GM12878 (cell line): ENCODE results near the gene GMPPA. TPM values are rescaled to one million over a fixed set of nuclear protein-coding genes. Genes with fewer than 3 reads are reported as not detected.

ENCODE experiments used
- ATAC-seq: fragments of 200-7000 bp; cut with Tn5 transposase; 3 replicates; pipeline ENCODE4 v1.9.1; 2020; ENCODE audit warnings: mild to moderate bottlenecking, moderate library complexity
- BruUV-seq: library from RNA; stranded (reverse); fragments of 400-500 nt; replicated peaks from 2 replicates; lab custom pipeline; 2021; lab: Mats Ljungman, UMichigan
- CTCF ChIA-PET: fragments of 300-600 bp; sonication (Branson Sonifier 250); formaldehyde crosslinking; extraction: SDS; loops from one replicate; lab custom pipeline; 2021; ENCODE audit warnings: inconsistent platforms; lab: Yijun Ruan, JAX
- POLR2A ChIA-PET: fragments of 350-600 bp; formaldehyde crosslinking; extraction: SDS; loops from one replicate; lab custom pipeline; 2021; ENCODE audit warnings: inconsistent platforms; lab: Charles Lee
- RAD21 ChIA-PET: fragments of 300-600 bp; sonication (Branson Sonifier 250); formaldehyde crosslinking; loops from one replicate; lab custom pipeline; 2023; ENCODE audit warnings: antibody characterized with exemption; ENCODE audit not compliant: unreplicated experiment; lab: Charles Lee
- SMC1A ChIA-PET: fragments of 300-600 bp; sonication (Branson Sonifier 250); formaldehyde crosslinking; loops from one replicate; lab custom pipeline; 2023; ENCODE audit not compliant: unreplicated experiment, uncharacterized antibody; lab: Charles Lee
- DNase-seq: peaks from one replicate; pipeline ENCODE4 v3.0.0-alpha.2; 2011; ENCODE audit warnings: low read depth, low spot score
- FAIRE-seq: peaks from 3 replicates; lab custom pipeline; 2011; peaks lifted over from hg19 to GRCh38; lab: Jason Lieb, UNC
- H2AFZ ChIP-seq: 2 replicates; pipeline ENCODE4 v1.6.0; 2011; ENCODE audit warnings: low read depth, low read length, control low read depth; ENCODE audit not compliant: control insufficient read depth
- H3K27ac ChIP-seq: 2 replicates; pipeline ENCODE4 v1.5.1; 2011; ENCODE audit warnings: control low read depth; ENCODE audit not compliant: control insufficient read depth, insufficient read depth
- H3K27me3 ChIP-seq, 2 experiments: replicated peaks in 1 of 2; 2 replicates each; pipeline versions ENCODE4 v1.6.0 to v1.6.1; 2011; ENCODE audit warnings: low read length in 1 of 2; ENCODE audit not compliant: control insufficient read depth in 2 of 2, insufficient read depth in 2 of 2
- H3K36me3 ChIP-seq, 2 experiments: 2 replicates each; pipeline ENCODE4 v1.5.1; 2011; ENCODE audit warnings: low read length in 1 of 2; ENCODE audit not compliant: control insufficient read depth in 2 of 2, insufficient read depth in 2 of 2
- H3K4me1 ChIP-seq: 2 replicates; pipeline ENCODE4 v1.6.1; 2011; ENCODE audit warnings: mild to moderate bottlenecking, low read length, moderate library complexity, mixed read lengths; ENCODE audit not compliant: control insufficient read depth, insufficient read depth
- H3K4me2 ChIP-seq: 2 replicates; pipeline ENCODE4 v1.6.0; 2011; ENCODE audit warnings: control low read depth; ENCODE audit not compliant: control insufficient read depth, insufficient read depth
- H3K4me3 ChIP-seq: fragments of 200-600 bp; sonication (generic); 2 replicates; pipeline ENCODE4 v1.5.1; 2016
- H3K79me2 ChIP-seq: 2 replicates; pipeline ENCODE4 v1.6.0; 2011; ENCODE audit warnings: low read length; ENCODE audit not compliant: control insufficient read depth, insufficient read depth
- H3K9ac ChIP-seq: 2 replicates; pipeline ENCODE4 v1.8.0; 2011; ENCODE audit warnings: low read length, control low read depth, mixed read lengths; ENCODE audit not compliant: control insufficient read depth, insufficient read depth
- H3K9me3 ChIP-seq: replicated peaks from 3 replicates; pipeline ENCODE4 v1.5.1; 2011; ENCODE audit warnings: mild to moderate bottlenecking, low read length; ENCODE audit not compliant: control insufficient read depth, insufficient read depth
- H4K20me1 ChIP-seq: 2 replicates; pipeline ENCODE4 v1.6.0; 2011; ENCODE audit not compliant: control insufficient read depth, insufficient read depth
- CBX5 ChIP-seq: sonication (generic); IDR thresholded peaks from 2 replicates; pipeline ENCODE4 v1.6.1; 2016; ENCODE audit warnings: low read depth, moderate library complexity, mild to moderate bottlenecking, inconsistent platforms
- FOXK2 ChIP-seq: fragments of 450-650 bp; IDR thresholded peaks from 2 replicates; pipeline ENCODE4 v1.6.1; 2017; ENCODE audit warnings: mild to moderate bottlenecking, moderate library complexity
- FOXM1 ChIP-seq: IDR thresholded peaks from 2 replicates; pipeline ENCODE4 v1.6.1; 2012; ENCODE audit warnings: low read depth, mild to moderate bottlenecking, inconsistent platforms, low read length, moderate library complexity
- IRF5 ChIP-seq: fragments of 450-650 bp; IDR thresholded peaks from 2 replicates; pipeline ENCODE4 v1.6.1; 2017; ENCODE audit warnings: borderline replicate concordance
- LARP7 ChIP-seq: fragments of 450-650 bp; IDR thresholded peaks from 2 replicates; pipeline ENCODE4 v1.6.1; 2017; ENCODE audit warnings: mild to moderate bottlenecking
- MLLT1 ChIP-seq: fragments of 450-650 bp; IDR thresholded peaks from 2 replicates; pipeline ENCODE4 v1.6.1; 2016; ENCODE audit warnings: mild to moderate bottlenecking
- NFXL1 ChIP-seq: fragments of 450-650 bp; IDR thresholded peaks from 2 replicates; pipeline ENCODE4 v1.6.1; 2017; ENCODE audit warnings: antibody characterized with exemption, mild to moderate bottlenecking, borderline replicate concordance
- PBX3 ChIP-seq: IDR thresholded peaks from 2 replicates; pipeline ENCODE4 v1.6.1; 2011; ENCODE audit warnings: mild to moderate bottlenecking, low read depth, low read length, moderate library complexity; ENCODE audit not compliant: insufficient replicate concordance
- SIN3A ChIP-seq: IDR thresholded peaks from 2 replicates; pipeline ENCODE4 v1.6.1; 2012; ENCODE audit warnings: low read depth, low read length, improper control_type of control experiment
- SIX5 ChIP-seq: IDR thresholded peaks from 2 replicates; pipeline ENCODE4 v1.6.1; 2011; ENCODE audit warnings: mild to moderate bottlenecking, low read depth, low read length, moderate library complexity; ENCODE audit not compliant: severe bottlenecking
- SUZ12 ChIP-seq: fragments of 200-600 bp; sonication (generic); IDR thresholded peaks from one replicate; pipeline ENCODE4 v1.6.1; 2018; ENCODE audit warnings: antibody characterized with exemption, mild to moderate bottlenecking; ENCODE audit not compliant: unreplicated experiment
- YBX1 ChIP-seq: fragments of 450-650 bp; IDR thresholded peaks from 2 replicates; pipeline ENCODE4 v1.6.1; 2016; ENCODE audit warnings: antibody characterized with exemption
- ZBTB40 ChIP-seq: fragments of 450-650 bp; IDR thresholded peaks from 2 replicates; pipeline ENCODE4 v1.6.1; 2016; ENCODE audit warnings: mild to moderate bottlenecking, moderate library complexity, borderline replicate concordance
- ZNF217 ChIP-seq: fragments of 450-650 bp; IDR thresholded peaks from 2 replicates; pipeline ENCODE4 v1.6.1; 2017; ENCODE audit warnings: antibody characterized with exemption, mild to moderate bottlenecking
- WGBS: methylation state at CpG from one replicate; pipeline ENCODE4 v1.1.6; 2016; ENCODE audit warnings: low lambda C conversion rate; ENCODE audit not compliant: insufficient replicate concordance, insufficient coverage; ENCODE audit errors: missing lambda C conversion rate; 5-methylcytosine and 5-hydroxymethylcytosine counted together
- in situ Hi-C: fragments of 300-500 bp; cut with MboI; formaldehyde crosslinking; loops from 9 replicates; pipeline ENCODE4 v1.14.3; 2018; ENCODE audit warnings: mixed read lengths
- intact Hi-C: fragments of 100-400 bp; cut with micrococcal nuclease; formaldehyde crosslinking; loops from one replicate; pipeline ENCODE4 v1.14.2; 2022; ENCODE audit not compliant: unreplicated experiment
- polyA plus RNA-seq, 11 experiments: library from polyadenylated mRNA; depleted of rRNA in 4 of 11; unstranded in 6 of 11; stranded (reverse) in 5 of 11; fragments of >200 nt; fragmentation: Nextera tagmentation in 4 of 11; fragmentation: Illumina TruSeq in 1 of 11; extraction: Ambion mirVana in 4 of 11; extraction: Trizol in 1 of 11; gene quantifications; 1 replicate in 1 of 11; 2 replicates in 10 of 11; pipeline versions ENCODE4 v1.2.1 to v1.2.3, GENCODE V29; 2011 to 2016; ENCODE audit warnings: inconsistent platforms in 2 of 11, missing spikeins in 2 of 11, low read depth in 1 of 11
- total RNA-seq, 4 experiments: library from RNA; depleted of rRNA in 3 of 4; stranded (reverse); fragments of >200 nt in 3 of 4; fragmentation: Illumina TruSeq in 1 of 4; extraction: Trizol in 1 of 4; gene quantifications; 2 replicates each; pipeline versions ENCODE4 v1.2.1 to v1.2.3, GENCODE V29; 2013 to 2021

GMPPA gene
- total and polyA plus RNA-seq, 10 of the 15 experiments (the other 5 are each of a cell fraction or from before 2014, with no cell fraction given) = 1.9 to 83.2 (median 45.0) TPM

GRCh38 chr2:219554350-219554749, 55.7 kb downstream of the GMPPA start:
- CTCF ChIA-PET = no interaction called here
- no peaks in the 10 kb centered on the region for H3K36me3 ChIP-seq
- 78% methylated on average over 15 of the region's 15 CpGs for WGBS
- no peak overlapping the region for H3K4me2 ChIP-seq
- no peaks in the 10 kb centered on the region; the same call in 1 of the 2 replicates for H3K4me1 ChIP-seq
- H3K79me2 ChIP-seq = no peaks in the 10 kb centered on the region
- no peak overlapping the region for H3K27ac ChIP-seq
- H2AFZ ChIP-seq = no peak overlapping the region
- TF ChIP-seq PBX3 = no peak
- no peak for TF ChIP-seq FOXM1
- TF ChIP-seq SIX5 = no peak
- no peak for TF ChIP-seq ZBTB40
- TF ChIP-seq YBX1 = no peak
- no peak for TF ChIP-seq MLLT1
- no peak for TF ChIP-seq SIN3A
- TF ChIP-seq CBX5 = no peak
- no peak for TF ChIP-seq SUZ12
- TF ChIP-seq FOXK2 = no peak
- TF ChIP-seq IRF5 = no peak
- no peak for TF ChIP-seq LARP7
- no peak for TF ChIP-seq NFXL1
- no peak for TF ChIP-seq ZNF217
- no peak overlapping the region for H3K9ac ChIP-seq
- no peak overlapping the region for H3K4me3 ChIP-seq
- H4K20me1 ChIP-seq = no peaks in the 10 kb centered on the region
- POLR2A ChIA-PET = no interaction called here
- H3K27me3 ChIP-seq = peaks cover 3 to 8% of the 10 kb centered on the region in 2 experiments
- FAIRE-seq (no peak), ATAC-seq (no peak), DNase-seq (no peak)
- H3K9me3 ChIP-seq = no peaks in the 10 kb centered on the region; the same call in 2 of the 3 replicates
- RAD21 ChIA-PET = no interaction called here
- BruUV-seq = no TSS peak
- SMC1A ChIA-PET = no interaction called here
- intact Hi-C loops = no loop called here
- in situ Hi-C loops = no loop called here
